Esophagus squamous epithelium (tissue), 5 donors: ENCODE data around the gene SEMA4D. TPM values are rescaled to one million over a fixed set of nuclear protein-coding genes. Genes with fewer than 3 reads are reported as not detected.

ENCODE experiments used
- DNase-seq: peaks from one replicate; lab custom pipeline; 2025; lab: John Stamatoyannopoulos, UW
- H3K27ac ChIP-seq, 4 donors: fragments of 200-600 bp; sonication (generic); one replicate each; pipeline ENCODE4 v1.5.1; 2016 to 2019; ENCODE audit warnings: mild to moderate bottlenecking in 1 of 4
- H3K27me3 ChIP-seq, 4 donors: fragments of 200-600 bp; sonication (generic); 1 replicate in 3 of 4; 2 replicates in 1 of 4; pipeline versions ENCODE4 v1.5.1 to v1.6.0; 2017 to 2021; ENCODE audit warnings: antibody characterized with exemption in 1 of 4
- H3K36me3 ChIP-seq, 3 donors: fragments of 200-600 bp; sonication (generic); one replicate each; pipeline ENCODE4 v1.5.1; 2016 to 2019
- H3K4me1 ChIP-seq, 3 donors: fragments of 200-600 bp; sonication (generic); one replicate each; pipeline ENCODE4 v1.5.1; 2017 to 2019
- H3K4me3 ChIP-seq, 4 donors: fragments of 200-600 bp; sonication (generic); 1 replicate in 3 of 4; 2 replicates in 1 of 4; pipeline ENCODE4 v1.5.1; 2016 to 2019; ENCODE audit warnings: mild to moderate bottlenecking in 2 of 4, moderate library complexity in 1 of 4
- H3K9me3 ChIP-seq, 3 donors: fragments of 200-600 bp; sonication (generic); one replicate each; pipeline ENCODE4 v1.5.1; 2016 to 2019
- POLR2A ChIP-seq, 4 donors: fragments of 450-650 bp; IDR thresholded peaks; one replicate each; pipeline ENCODE4 v1.6.1; 2017; ENCODE audit warnings: antibody characterized with exemption in 4 of 4, mild to moderate bottlenecking in 4 of 4, moderate library complexity in 3 of 4
- WGBS, 2 donors: methylation state at CpG; one replicate each; pipeline ENCODE4 v1.1.5; 2018; 5-methylcytosine and 5-hydroxymethylcytosine counted together
- intact Hi-C: fragments of 100-400 bp; cut with DNase I; formaldehyde crosslinking; loops from one replicate; pipeline ENCODE4 v1.15.0; 2022
- total RNA-seq, 4 donors: library from RNA; depleted of rRNA; stranded (reverse); fragments of >200 nt; gene quantifications; one replicate each; pipeline ENCODE4 v1.1.0, GENCODE V29; 2016
- TF ChIP-seq, protein P1 (sequence below), 6 experiments: fragments of 450-650 bp in 4 of 6; fragments of 200-600 bp in 2 of 6; sonication (generic) in 2 of 6; IDR thresholded peaks; one replicate each; pipeline ENCODE4 v1.5.1; 2016 to 2019; ENCODE audit warnings: antibody characterized with exemption in 6 of 6, mild to moderate bottlenecking in 4 of 6, moderate library complexity in 4 of 6
- donor health status: DM: yes; HTN: yes; CAD: no.

The SEMA4D gene
- total RNA-seq, 4 donors from 2014 or later = 12.8 to 52.0 (median 20.5) TPM

DNA sequence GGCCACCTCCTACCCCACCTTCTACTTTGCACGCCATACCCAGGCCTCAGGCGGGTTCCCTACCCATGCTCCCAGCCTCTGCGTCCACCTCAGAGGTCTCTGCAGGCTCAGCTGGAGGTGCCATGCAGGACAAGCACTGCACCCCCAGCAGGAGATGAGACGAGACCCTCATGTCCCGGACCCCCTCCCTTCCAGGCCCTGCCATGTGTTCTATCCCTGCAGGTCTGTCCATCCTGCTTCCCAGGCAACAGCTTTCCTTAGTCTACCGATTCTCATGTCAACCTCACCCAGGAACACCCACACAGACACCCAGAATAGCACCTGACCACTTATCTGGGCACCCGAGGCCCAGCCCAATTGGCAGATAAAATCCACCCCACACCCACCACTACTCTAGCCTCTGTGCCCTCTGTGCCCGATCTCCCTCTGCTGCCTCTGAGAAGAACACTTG, 52.1 kb downstream of the SEMA4D start:
- TF ChIP-seq, protein P1, sequence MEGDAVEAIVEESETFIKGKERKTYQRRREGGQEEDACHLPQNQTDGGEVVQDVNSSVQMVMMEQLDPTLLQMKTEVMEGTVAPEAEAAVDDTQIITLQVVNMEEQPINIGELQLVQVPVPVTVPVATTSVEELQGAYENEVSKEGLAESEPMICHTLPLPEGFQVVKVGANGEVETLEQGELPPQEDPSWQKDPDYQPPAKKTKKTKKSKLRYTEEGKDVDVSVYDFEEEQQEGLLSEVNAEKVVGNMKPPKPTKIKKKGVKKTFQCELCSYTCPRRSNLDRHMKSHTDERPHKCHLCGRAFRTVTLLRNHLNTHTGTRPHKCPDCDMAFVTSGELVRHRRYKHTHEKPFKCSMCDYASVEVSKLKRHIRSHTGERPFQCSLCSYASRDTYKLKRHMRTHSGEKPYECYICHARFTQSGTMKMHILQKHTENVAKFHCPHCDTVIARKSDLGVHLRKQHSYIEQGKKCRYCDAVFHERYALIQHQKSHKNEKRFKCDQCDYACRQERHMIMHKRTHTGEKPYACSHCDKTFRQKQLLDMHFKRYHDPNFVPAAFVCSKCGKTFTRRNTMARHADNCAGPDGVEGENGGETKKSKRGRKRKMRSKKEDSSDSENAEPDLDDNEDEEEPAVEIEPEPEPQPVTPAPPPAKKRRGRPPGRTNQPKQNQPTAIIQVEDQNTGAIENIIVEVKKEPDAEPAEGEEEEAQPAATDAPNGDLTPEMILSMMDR (IDR thresholded peaks at IDR 0.05) = no peak
- TF ChIP-seq POLR2A (IDR thresholded peaks at IDR 0.05) = no peak
- 66 to 88% methylated on average over 4 to 6 of the region's 8 CpGs for WGBS, 2 donors
- Histone ChIP-seq H3K4me3 (no peak overlapping the region), H3K9me3 (no peaks in the 10 kb centered on the region), H3K27ac (no peak overlapping the region), H3K36me3 (no peaks in the 10 kb centered on the region), H3K4me1 (peaks cover 21 to 54% (median 31%) of the 10 kb centered on the region in 3 donors), H3K27me3 (no peaks in the 10 kb centered on the region)
- DNase-seq = no peak
- intact Hi-C loops = no loop called here

DNA sequence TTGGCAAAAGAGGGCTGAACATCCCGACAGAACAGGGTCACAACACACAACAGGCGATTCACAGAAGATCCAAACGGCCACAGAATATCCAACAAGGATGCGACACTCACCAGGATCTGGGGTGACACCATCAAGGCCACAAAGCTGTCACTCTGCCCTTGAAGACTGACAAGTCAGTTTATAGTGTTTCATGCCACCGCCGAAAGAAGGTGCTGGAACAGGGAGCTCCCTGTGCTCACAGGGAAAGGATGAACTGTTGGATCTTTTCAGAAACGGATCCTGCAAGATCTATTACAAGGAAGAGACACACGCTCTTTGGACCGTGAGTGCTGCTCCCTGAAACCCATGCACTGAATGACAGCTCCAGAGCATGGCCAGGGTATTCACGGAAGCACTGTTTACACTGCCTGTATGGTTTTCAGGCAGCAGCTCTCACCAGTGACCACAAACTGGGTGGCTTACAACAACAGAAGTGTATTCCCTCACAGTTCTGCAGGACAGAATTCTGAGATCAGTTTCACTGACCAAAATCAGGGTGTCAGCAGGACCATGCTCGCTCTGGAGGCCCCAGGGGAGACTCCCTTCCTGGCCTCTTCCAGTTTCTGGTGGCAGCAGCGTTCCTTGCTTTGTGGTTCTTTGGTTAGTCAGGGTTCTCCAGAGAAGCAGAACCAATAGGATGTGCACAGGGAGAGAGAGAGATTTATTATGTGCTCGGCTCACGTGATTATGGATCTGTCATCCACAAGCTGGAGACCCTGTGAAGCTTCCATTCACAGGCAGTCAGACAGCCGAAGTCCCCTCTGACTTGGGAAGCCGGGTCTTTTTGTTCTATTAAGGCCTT, 52.8 kb downstream of the SEMA4D start:
- H3K4me1 ChIP-seq = peaks cover 28 to 61% (median 38%) of the 10 kb centered on the region in 3 donors
- peak overlapping the region in 2 of 4 donors; percentile 16 to 92 for H3K27ac ChIP-seq
- TF ChIP-seq POLR2A (IDR thresholded peaks at IDR 0.05) = no peak

DNA sequence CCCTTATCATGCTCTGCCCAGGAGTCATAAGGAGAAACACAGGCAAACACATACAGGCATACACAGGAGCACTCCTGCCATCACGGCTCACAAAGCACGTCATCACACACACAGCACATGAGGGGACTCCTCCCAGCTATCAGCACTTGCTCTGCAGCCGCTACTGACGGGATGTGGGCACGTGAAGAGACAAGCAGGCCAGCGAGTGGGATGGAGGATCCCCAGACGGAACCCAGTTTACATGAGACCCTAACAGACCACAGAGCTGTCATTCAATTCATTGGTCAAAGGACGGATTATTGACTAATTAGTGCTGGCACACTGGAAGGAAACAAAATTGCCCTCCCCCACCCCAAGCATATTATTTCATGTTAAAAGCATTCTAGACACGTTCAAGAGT, 53.6 kb downstream of the SEMA4D start:
- DNase-seq = no peak

More for the DNA sequence above, 52.8 kb downstream of the SEMA4D start:
- H3K27me3 ChIP-seq = no peaks in the 10 kb centered on the region
- no peaks in the 10 kb centered on the region for H3K9me3 ChIP-seq
- WGBS, 2 donors = 83 to 85% methylated on average over 12 to 16 of the region's 16 CpGs
- intact Hi-C loops = no loop called here
- DNase-seq = no peak
- no peaks in the 10 kb centered on the region for H3K36me3 ChIP-seq
- no peak overlapping the region for H3K4me3 ChIP-seq

DNA sequence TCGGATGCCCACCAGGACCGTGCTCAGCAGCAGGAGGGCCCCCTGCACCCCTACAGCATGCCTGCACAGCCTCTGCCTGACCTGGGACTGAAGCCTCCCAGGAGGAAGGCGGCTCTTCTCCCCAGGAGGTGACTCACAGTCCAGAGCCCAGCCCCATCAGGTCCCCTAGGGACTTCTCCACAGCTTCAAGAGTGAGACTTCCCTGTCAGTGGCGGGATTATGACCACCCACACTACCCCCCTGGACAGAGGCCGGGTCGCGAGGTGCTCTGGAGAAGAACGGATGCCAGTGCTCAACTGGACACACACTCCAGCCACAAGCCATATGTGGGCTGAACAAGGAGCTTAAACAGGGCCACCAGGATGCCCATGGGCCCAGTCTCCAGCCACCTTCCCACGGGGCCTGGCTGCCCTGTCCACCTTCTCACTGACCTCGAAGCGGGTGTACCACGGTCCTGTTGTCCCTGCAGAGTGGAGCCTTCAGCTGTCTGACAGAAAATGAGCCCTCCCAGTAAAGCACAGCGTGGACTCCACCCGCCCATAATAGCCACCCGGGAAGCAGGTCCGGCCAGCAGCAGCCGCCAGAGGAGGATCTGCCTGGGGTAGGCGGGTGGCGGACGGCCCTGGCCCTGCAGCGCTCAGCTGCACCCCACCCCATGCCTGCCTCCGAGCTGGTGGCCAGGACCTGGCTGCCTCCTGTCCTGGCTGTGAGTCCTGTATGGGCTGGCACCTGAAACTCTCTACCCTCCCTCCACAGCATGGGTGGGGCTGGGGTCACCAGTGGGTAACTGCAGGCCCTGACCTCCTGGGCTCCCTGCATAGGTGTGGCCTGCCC, 54.7 kb downstream of the SEMA4D start:
- intact Hi-C loops = no loop called here
- TF ChIP-seq, protein P1 (IDR thresholded peaks at IDR 0.05) = no peak
- TF ChIP-seq POLR2A (IDR thresholded peaks at IDR 0.05) = no peak
- peak overlapping the region; percentile 23 to 92 (median 86) for H3K27ac ChIP-seq
- no peaks in the 10 kb centered on the region for H3K36me3 ChIP-seq
- WGBS, 2 donors = 88 to 89% methylated on average over 5 to 6 of the region's 22 CpGs
- H3K4me3 ChIP-seq = peak overlapping the region; percentile 8 to 39 (median 30)
- H3K9me3 ChIP-seq = no peaks in the 10 kb centered on the region
- peaks cover 33 to 71% (median 42%) of the 10 kb centered on the region in 3 donors for H3K4me1 ChIP-seq
- no peak for DNase-seq
- H3K27me3 ChIP-seq = no peaks in the 10 kb centered on the region

More for the DNA sequence above, 53.6 kb downstream of the SEMA4D start:
- no peaks in the 10 kb centered on the region for H3K36me3 ChIP-seq
- H3K4me3 ChIP-seq = no peak overlapping the region
- intact Hi-C loops = no loop called here
- H3K27ac ChIP-seq = peak overlapping the region in 3 of 4 donors; percentile 86 to 92 (median 86)
- TF ChIP-seq, protein P1 (IDR thresholded peaks at IDR 0.05) = no peak
- TF ChIP-seq POLR2A (IDR thresholded peaks at IDR 0.05) = no peak
- no peaks in the 10 kb centered on the region for H3K9me3 ChIP-seq
- 60 to 67% methylated on average over 4 to 9 of the region's 9 CpGs for WGBS, 2 donors
- H3K27me3 ChIP-seq = no peaks in the 10 kb centered on the region
- peaks cover 33 to 69% (median 42%) of the 10 kb centered on the region in 3 donors for H3K4me1 ChIP-seq

DNA sequence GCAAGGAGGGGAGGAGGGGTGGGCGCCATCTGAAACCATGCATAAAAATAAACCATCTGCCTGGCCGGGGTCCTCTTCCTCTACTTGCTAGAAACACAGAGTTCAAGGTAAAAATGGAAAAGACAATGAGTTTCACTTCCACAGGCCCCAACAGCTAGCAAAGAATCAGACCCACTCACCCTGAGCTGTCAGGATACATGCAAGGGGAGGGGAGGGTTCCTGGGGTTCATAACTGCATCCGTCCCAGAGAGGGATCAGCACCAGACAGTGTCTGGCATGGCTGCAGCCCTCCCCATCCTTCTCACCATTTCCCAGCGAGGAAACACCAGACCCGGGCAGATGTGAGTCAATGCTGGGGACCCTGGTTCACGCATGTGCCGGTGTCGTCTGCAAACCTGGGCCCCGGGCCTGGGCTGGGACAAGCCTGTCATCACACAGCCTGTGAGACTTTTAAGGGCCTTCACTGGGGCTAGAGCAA, 55.4 kb downstream of the SEMA4D start:
- Histone ChIP-seq H3K4me3 (peak overlapping the region; percentile 8 to 39 (median 30)), H3K4me1 (peaks cover 34 to 78% (median 42%) of the 10 kb centered on the region in 3 donors), H3K9me3 (no peaks in the 10 kb centered on the region), H3K27me3 (no peaks in the 10 kb centered on the region), H3K27ac (peak overlapping the region; percentile 23 to 92 (median 86)), H3K36me3 (no peaks in the 10 kb centered on the region)
- DNase-seq = no peak
- no peak for TF ChIP-seq POLR2A (IDR thresholded peaks at IDR 0.05)
- TF ChIP-seq, protein P1 (IDR thresholded peaks at IDR 0.05) = no peak
- intact Hi-C loops = no loop called here
- whole genome bisulfite sequencing, 2 donors = 64 to 66% methylated on average over 3 to 9 of the region's 9 CpGs
